CD14-positive monocyte (primary cell): ENCODE results near the gene SYNPO2L. TPM values are rescaled to one million over a fixed set of nuclear protein-coding genes. Genes with fewer than 3 reads are reported as not detected.

Experiments
- DNase-seq, 3 donors: peaks; one replicate each; pipeline ENCODE4 v3.0.0-alpha.2; 2011 to 2022
- H2AFZ ChIP-seq: 2 replicates; pipeline ENCODE4 v1.6.0; 2012; ENCODE audit warnings: mild to moderate bottlenecking, low read depth, low read length, inconsistent platforms; ENCODE audit not compliant: insufficient read depth, poor library complexity, severe bottlenecking
- H3K27ac ChIP-seq, 2 donors: 1 replicate in 1 of 2; 2 replicates in 1 of 2; pipeline ENCODE4 v1.5.1; 2012 to 2013; ENCODE audit warnings: low read length in 2 of 2, control low read depth in 1 of 2, inconsistent platforms in 1 of 2, low read depth in 1 of 2, mild to moderate bottlenecking in 1 of 2
- H3K27me3 ChIP-seq, 2 donors: one replicate each; pipeline versions ENCODE4 v1.6.0 to v1.6.1; 2011 to 2013; ENCODE audit warnings: low read length in 2 of 2; ENCODE audit not compliant: control insufficient read depth in 2 of 2, insufficient read depth in 2 of 2
- H3K36me3 ChIP-seq, 2 donors: replicated peaks in 1 of 2; 1 replicate in 1 of 2; 2 replicates in 1 of 2; pipeline versions ENCODE4 v1.5.1 to v1.6.1; 2012 to 2013; ENCODE audit warnings: low read length in 2 of 2, control low read depth in 1 of 2, inconsistent platforms in 1 of 2, mild to moderate bottlenecking in 1 of 2; ENCODE audit not compliant: insufficient read depth in 2 of 2, control insufficient read depth in 1 of 2
- H3K4me1 ChIP-seq, 2 donors: 1 replicate in 1 of 2; 2 replicates in 1 of 2; pipeline versions ENCODE4 v1.5.1 to v1.6.1; 2012 to 2013; ENCODE audit warnings: low read length in 2 of 2, control low read depth in 1 of 2, inconsistent platforms in 1 of 2, mild to moderate bottlenecking in 1 of 2, moderate library complexity in 1 of 2; ENCODE audit not compliant: insufficient read depth in 2 of 2, control insufficient read depth in 1 of 2
- H3K4me2 ChIP-seq: replicated peaks from 2 replicates; pipeline ENCODE3; 2012; ENCODE audit warnings: low read length, moderate library complexity, mild to moderate bottlenecking; ENCODE audit not compliant: poor library complexity, severe bottlenecking; ENCODE audit errors: extremely low read depth
- H3K4me3 ChIP-seq, 3 experiments: fragments of 200-600 bp in 1 of 3; sonication (generic) in 1 of 3; replicated peaks in 1 of 3; 1 replicate in 2 of 3; 2 replicates in 1 of 3; pipeline ENCODE4 v1.5.1; 2011 to 2013; ENCODE audit warnings: low read length in 3 of 3, mild to moderate bottlenecking in 3 of 3, control low read depth in 2 of 3, low read depth in 2 of 3, inconsistent platforms in 1 of 3, moderate library complexity in 1 of 3
- H3K79me2 ChIP-seq: 2 replicates; pipeline ENCODE4 v1.6.0; 2012; ENCODE audit warnings: mild to moderate bottlenecking, control low read depth, inconsistent platforms, low read length, moderate library complexity; ENCODE audit not compliant: insufficient read depth
- H3K9ac ChIP-seq: 2 replicates; pipeline ENCODE4 v1.6.0; 2017; ENCODE audit warnings: low read length, mild to moderate bottlenecking; ENCODE audit not compliant: insufficient read depth, poor library complexity, severe bottlenecking
- H3K9me3 ChIP-seq, 2 donors: replicated peaks in 1 of 2; 1 replicate in 1 of 2; 2 replicates in 1 of 2; pipeline versions ENCODE4 v1.5.1 to v1.6.1; 2012 to 2013; ENCODE audit warnings: low read length in 2 of 2, control low read depth in 1 of 2; ENCODE audit not compliant: control insufficient read depth in 1 of 2, insufficient read depth in 1 of 2
- H4K20me1 ChIP-seq: 2 replicates; pipeline ENCODE4 v1.6.0; 2012; ENCODE audit warnings: mild to moderate bottlenecking, low read length, control low read depth, moderate library complexity; ENCODE audit not compliant: insufficient read depth
- H3K27ac Mint-ChIP-seq, 7 donors: one replicate each; pipeline ENCODE4 v1.8.0; 2020; ENCODE audit warnings: mild to moderate bottlenecking in 7 of 7, mixed read lengths in 7 of 7, moderate library complexity in 6 of 7, inconsistent platforms in 2 of 7
- H3K27me3 Mint-ChIP-seq, 3 donors: one replicate each; pipeline ENCODE4 v1.8.0; 2021 to 2022; ENCODE audit warnings: low read depth in 3 of 3, mild to moderate bottlenecking in 3 of 3, mixed read lengths in 3 of 3, moderate library complexity in 3 of 3, inconsistent platforms in 1 of 3
- H3K36me3 Mint-ChIP-seq, 2 donors: one replicate each; pipeline ENCODE4 v1.8.0; 2020; ENCODE audit warnings: mixed read lengths in 2 of 2, inconsistent platforms in 1 of 2, mild to moderate bottlenecking in 1 of 2
- H3K4me1 Mint-ChIP-seq: one replicate; pipeline ENCODE4 v1.8.0; 2020; ENCODE audit warnings: mild to moderate bottlenecking, mixed read lengths
- H3K4me3 Mint-ChIP-seq, 2 donors: one replicate each; pipeline ENCODE4 v1.8.0; 2020; ENCODE audit warnings: mild to moderate bottlenecking in 2 of 2, mixed read lengths in 2 of 2, moderate library complexity in 1 of 2
- H3K9me3 Mint-ChIP-seq, 7 donors: one replicate each; pipeline ENCODE4 v1.8.0; 2020 to 2022; ENCODE audit warnings: mixed read lengths in 7 of 7, mild to moderate bottlenecking in 6 of 7, moderate library complexity in 6 of 7, inconsistent platforms in 2 of 7
- WGBS: methylation state at CpG from one replicate; pipeline ENCODE4 v1.1.5; 2013; ENCODE audit warnings: missing lambda C conversion rate; ENCODE audit not compliant: insufficient coverage; 5-methylcytosine and 5-hydroxymethylcytosine counted together
- intact Hi-C, 2 donors: fragments of 100-400 bp; cut with micrococcal nuclease; formaldehyde crosslinking; loops; one replicate each; pipeline versions ENCODE4 v1.15.0 to v1.15.1; 2023
- polyA plus RNA-seq, 3 donors: library from polyadenylated mRNA; depleted of rRNA in 1 of 3; unstranded in 2 of 3; stranded (reverse) in 1 of 3; fragments of 300-500 nt in 2 of 3; fragments of >200 nt in 1 of 3; fragmentation: Illumina TruSeq in 2 of 3; gene quantifications; 1 replicate in 2 of 3; 2 replicates in 1 of 3; pipeline ENCODE4 v1.2.3, GENCODE V29; 2012 to 2021
- TF ChIP-seq, protein P1 (sequence below): fragments of 200-600 bp; IDR thresholded peaks from one replicate; pipeline ENCODE4 v1.8.0; 2022; ENCODE audit warnings: antibody characterized with exemption, mild to moderate bottlenecking

The SYNPO2L gene
- polyA plus RNA-seq, 3 donors = not detected

DNA sequence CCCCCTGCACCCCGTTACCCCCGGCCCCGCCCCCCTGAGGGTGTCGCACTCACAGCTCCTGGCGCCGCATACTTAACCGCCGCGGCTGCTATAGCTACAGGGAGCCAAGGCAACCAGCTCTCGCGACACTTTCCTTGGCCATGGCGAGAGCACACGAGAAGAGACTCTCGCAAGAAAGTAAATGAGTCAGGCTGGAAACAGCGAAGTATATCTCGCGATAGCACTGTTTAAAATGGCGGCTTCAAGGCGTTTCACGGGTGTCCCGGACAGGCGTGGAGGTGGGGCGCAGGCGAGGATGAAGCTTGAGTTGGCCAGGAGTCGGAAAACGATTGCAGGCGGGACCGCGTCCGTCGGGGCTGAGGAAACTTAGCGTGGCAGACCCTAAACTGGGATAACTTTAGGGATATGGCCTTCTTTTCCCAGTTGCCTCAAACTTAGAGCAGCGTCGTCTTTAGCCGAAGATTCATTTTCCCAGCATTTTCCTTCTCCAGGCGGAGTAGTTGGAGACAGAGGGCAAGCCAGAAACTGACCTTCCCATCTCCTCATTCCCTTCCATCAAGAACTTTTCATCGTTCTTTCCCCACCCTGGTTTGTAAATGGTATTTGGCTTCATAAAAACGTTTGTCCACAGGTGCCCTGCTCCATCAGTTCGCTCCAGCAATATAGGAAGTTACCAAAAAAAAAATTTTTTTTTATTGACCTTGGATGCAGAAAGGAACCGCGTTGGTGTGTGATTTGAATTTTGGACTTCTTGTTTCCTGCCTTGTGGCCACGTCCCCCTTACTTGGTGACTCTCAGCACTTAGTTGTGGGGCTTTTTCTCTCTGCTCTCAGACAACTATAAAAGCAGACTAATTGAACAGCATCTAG, 29.7 kb downstream of the SYNPO2L start:
- TF ChIP-seq, protein P1, sequence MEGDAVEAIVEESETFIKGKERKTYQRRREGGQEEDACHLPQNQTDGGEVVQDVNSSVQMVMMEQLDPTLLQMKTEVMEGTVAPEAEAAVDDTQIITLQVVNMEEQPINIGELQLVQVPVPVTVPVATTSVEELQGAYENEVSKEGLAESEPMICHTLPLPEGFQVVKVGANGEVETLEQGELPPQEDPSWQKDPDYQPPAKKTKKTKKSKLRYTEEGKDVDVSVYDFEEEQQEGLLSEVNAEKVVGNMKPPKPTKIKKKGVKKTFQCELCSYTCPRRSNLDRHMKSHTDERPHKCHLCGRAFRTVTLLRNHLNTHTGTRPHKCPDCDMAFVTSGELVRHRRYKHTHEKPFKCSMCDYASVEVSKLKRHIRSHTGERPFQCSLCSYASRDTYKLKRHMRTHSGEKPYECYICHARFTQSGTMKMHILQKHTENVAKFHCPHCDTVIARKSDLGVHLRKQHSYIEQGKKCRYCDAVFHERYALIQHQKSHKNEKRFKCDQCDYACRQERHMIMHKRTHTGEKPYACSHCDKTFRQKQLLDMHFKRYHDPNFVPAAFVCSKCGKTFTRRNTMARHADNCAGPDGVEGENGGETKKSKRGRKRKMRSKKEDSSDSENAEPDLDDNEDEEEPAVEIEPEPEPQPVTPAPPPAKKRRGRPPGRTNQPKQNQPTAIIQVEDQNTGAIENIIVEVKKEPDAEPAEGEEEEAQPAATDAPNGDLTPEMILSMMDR = no peak

DNA sequence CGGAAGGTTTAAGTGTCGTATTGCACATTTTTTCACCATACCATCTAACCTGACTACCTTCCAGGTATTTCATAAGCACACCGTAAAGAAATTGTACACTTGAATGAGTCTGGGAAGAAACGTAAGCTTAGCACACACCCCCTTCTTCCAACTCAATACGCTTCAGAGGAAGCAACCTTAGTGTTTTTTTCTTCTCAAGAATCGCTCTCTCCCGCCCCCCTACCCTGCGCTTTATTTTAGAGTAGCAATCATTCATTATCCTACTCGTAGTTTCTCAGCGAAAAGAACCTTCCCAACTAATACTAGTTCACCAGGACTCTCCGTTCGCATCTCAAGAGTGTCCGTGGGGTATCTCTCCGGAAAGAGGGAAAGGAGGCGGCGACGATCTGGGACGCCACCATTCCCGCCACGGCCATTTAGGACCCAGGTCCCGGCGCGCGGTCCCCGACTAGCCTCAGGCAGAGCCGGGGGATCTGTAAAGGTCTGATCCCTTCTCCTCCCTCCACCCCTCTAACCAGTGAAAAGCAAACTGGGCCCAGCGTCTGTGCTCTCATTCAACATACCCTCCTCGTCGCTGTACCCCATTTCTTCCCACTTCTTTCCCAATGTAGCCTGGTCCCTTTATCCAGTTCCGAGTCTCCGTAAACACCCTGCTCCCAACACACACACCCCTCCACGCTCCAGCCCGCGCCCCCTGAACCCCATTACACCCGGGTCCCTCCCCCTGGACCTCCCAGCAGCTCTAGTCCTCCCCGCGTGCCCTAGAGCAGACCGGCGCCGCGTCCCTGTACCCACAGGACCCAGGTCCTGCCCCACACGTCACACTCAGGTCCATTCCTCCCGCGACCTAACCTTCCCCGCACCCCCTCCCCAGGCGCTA, 30.6 kb downstream of the SYNPO2L start:
- Histone ChIP-seq H2AFZ (peak overlapping the region; percentile 99), H3K9me3 (no peaks in the 10 kb centered on the region), H3K4me3 (peak overlapping the region; percentile 73 to 89 (median 87)), H3K4me1 (peaks cover 16 to 17% of the 10 kb centered on the region in 2 donors), H3K27me3 (no peaks in the 10 kb centered on the region), H3K36me3 (no peaks in the 10 kb centered on the region), H3K9ac (peak overlapping the region; percentile 87), H3K27ac (peak overlapping the region in 1 of 2 donors; percentile 86), H4K20me1 (no peaks in the 10 kb centered on the region), H3K79me2 (peaks cover 4% of the 10 kb centered on the region), H3K4me2 (peak overlapping the region; percentile 93)
- Mint-ChIP-seq H3K4me1 (peaks cover 14% of the 10 kb centered on the region), H3K4me3 (peak overlapping the region; percentile 96 to 99), H3K27ac (peak overlapping the region; percentile 28 to 99 (median 96)), H3K36me3 (no peaks in the 10 kb centered on the region), H3K9me3 (no peaks in the 10 kb centered on the region), H3K27me3 (peaks cover 0 to 3% (median 0%) of the 10 kb centered on the region in 3 donors)
- intact Hi-C loops = no loop called here
- 0% methylated on average over 28 of the region's 46 CpGs for WGBS
- no peak for DNase-seq
- TF ChIP-seq, protein P1 = no peak

More for the DNA sequence above, 29.7 kb downstream of the SYNPO2L start:
- intact Hi-C loops = no loop called here
- H4K20me1 ChIP-seq = no peaks in the 10 kb centered on the region
- Mint-ChIP-seq H3K27ac (peak overlapping the region; percentile 87 to 99 (median 96)), H3K4me1 (peaks cover 14% of the 10 kb centered on the region), H3K9me3 (no peaks in the 10 kb centered on the region), H3K36me3 (no peaks in the 10 kb centered on the region), H3K4me3 (peak overlapping the region; percentile 96 to 99), H3K27me3 (peaks cover 0 to 3% (median 0%) of the 10 kb centered on the region in 3 donors)
- H3K4me2 ChIP-seq = peak overlapping the region; percentile 93
- peak overlapping the region; percentile 65 to 86 for H3K27ac ChIP-seq
- no peaks in the 10 kb centered on the region for H3K27me3 ChIP-seq
- under 1% methylated on average over 23 of the region's 42 CpGs for WGBS
- H3K36me3 ChIP-seq = no peaks in the 10 kb centered on the region
- peaks cover 16 to 17% of the 10 kb centered on the region in 2 donors for H3K4me1 ChIP-seq
- peak overlapping the region; percentile 73 to 89 (median 87) for H3K4me3 ChIP-seq
- peaks cover 4% of the 10 kb centered on the region for H3K79me2 ChIP-seq
- peak overlapping the region; percentile 99 for H2AFZ ChIP-seq
- DNase-seq = peak; percentile 93 to 97 (median 96)
- H3K9ac ChIP-seq = peak overlapping the region; percentile 87
- no peaks in the 10 kb centered on the region for H3K9me3 ChIP-seq
